Activated T-cell treated with anti-CD3 and anti-CD28 coated beads for 24 hours (primary cell): ENCODE measurements around the gene PFKFB4.
"Not testable (repeated sequence)": the region's sequence is repeated elsewhere in the genome, so short reads cannot be mapped to it uniquely, and the experiment has no call there.

Experiments
- DNase-seq: peaks from one replicate; pipeline ENCODE4 v3.0.0-alpha.2; 2020; ENCODE audit warnings: low read depth

Gene PFKFB4

GRCh38 chr3:48558493-48559134 lies 2.0 kb upstream of the PFKFB4 start:
- DNase-seq = no peak

GRCh38 chr3:48555949-48556795 lies 431 bp downstream of the PFKFB4 start:
- no peak for DNase-seq

- DNase-seq = no peak
Observed at GRCh38 chr3:48555231-48555948, 1.2 kb downstream of the PFKFB4 start.

- no peak for DNase-seq
Observed at GRCh38 chr3:48553886-48554845, 2.4 kb downstream of the PFKFB4 start.

- DNase-seq = no peak
Observed at GRCh38 chr3:48553361-48553760, 3.2 kb downstream of the PFKFB4 start.

GRCh38 chr3:48552111-48552951 lies 4.3 kb downstream of the PFKFB4 start:
- no peak for DNase-seq

- DNase-seq = not testable (repeated sequence)
Observed at GRCh38 chr3:48551651-48552050, 5.0 kb downstream of the PFKFB4 start.

GRCh38 chr3:48548729-48549705 lies 7.6 kb downstream of the PFKFB4 start:
- peak; percentile 78 for DNase-seq

- no peak for DNase-seq
Observed at GRCh38 chr3:48548126-48548525, 8.5 kb downstream of the PFKFB4 start.

- DNase-seq = no peak
Observed at GRCh38 chr3:48546203-48546829, 10.3 kb downstream of the PFKFB4 start.

- no peak for DNase-seq
Observed at GRCh38 chr3:48544141-48544540, 12.5 kb downstream of the PFKFB4 start.

GRCh38 chr3:48543271-48543866 lies 13.2 kb downstream of the PFKFB4 start:
- DNase-seq = no peak

GRCh38 chr3:48538451-48538850 lies 18.2 kb downstream of the PFKFB4 start:
- no peak for DNase-seq

- no peak for DNase-seq
Observed at GRCh38 chr3:48536785-48537184, 19.8 kb downstream of the PFKFB4 start.

- DNase-seq = no peak
Observed at GRCh38 chr3:48536116-48536515, 20.5 kb downstream of the PFKFB4 start.

- DNase-seq = no peak
Observed at GRCh38 chr3:48535578-48535977, 21.0 kb downstream of the PFKFB4 start.

- DNase-seq = no peak
Observed at GRCh38 chr3:48532977-48533337, 23.6 kb downstream of the PFKFB4 start.

- no peak for DNase-seq
Observed at GRCh38 chr3:48532271-48532976, 24.2 kb downstream of the PFKFB4 start.
